HepG2 (cell line): Measurements from ENCODE around the gene KIF7. TPM values are rescaled to one million over a fixed set of nuclear protein-coding genes. Genes with fewer than 3 reads are reported as not detected.

ENCODE experiments used
- CBX1 ChIP-seq: IDR thresholded peaks from one replicate; pipeline ENCODE4 v1.6.1; 2016; ENCODE audit warnings: antibody characterized with exemption, low read depth
- HDAC1 ChIP-seq: sonication (generic); formaldehyde crosslinking; IDR thresholded peaks from 2 replicates; pipeline ENCODE4 v1.5.1; 2020; ENCODE audit warnings: mild to moderate bottlenecking, missing genetic modification reagents
- HOXA5 ChIP-seq: sonication (generic); formaldehyde crosslinking; IDR thresholded peaks from 2 replicates; pipeline ENCODE4 v1.4.0; 2020; ENCODE audit warnings: missing genetic modification reagents
- MTA1 ChIP-seq: sonication (generic); formaldehyde crosslinking; IDR thresholded peaks from 2 replicates; pipeline ENCODE4 v1.4.0; 2020; ENCODE audit warnings: missing genetic modification reagents, mild to moderate bottlenecking, borderline replicate concordance
- PRMT3 ChIP-seq: sonication (generic); formaldehyde crosslinking; IDR thresholded peaks from 2 replicates; pipeline ENCODE4 v1.8.1; 2022; ENCODE audit warnings: low read depth, mild to moderate bottlenecking, moderate library complexity, missing genetic modification reagents, borderline replicate concordance
- RAD21 ChIP-seq: fragments of 450-650 bp; formaldehyde crosslinking; IDR thresholded peaks from 2 replicates; pipeline ENCODE4 v1.5.0; 2020; ENCODE audit warnings: mild to moderate bottlenecking
- RAD51 ChIP-seq: fragments of 450-650 bp; IDR thresholded peaks from 2 replicates; pipeline ENCODE4 v1.6.1; 2016; ENCODE audit warnings: borderline replicate concordance
- TSC22D2 ChIP-seq: sonication (generic); formaldehyde crosslinking; IDR thresholded peaks from 2 replicates; pipeline ENCODE4 v1.5.1; 2020; ENCODE audit warnings: missing genetic modification reagents, mild to moderate bottlenecking, borderline replicate concordance
- ZFP1 ChIP-seq: IDR thresholded peaks from 2 replicates; pipeline ENCODE4 v1.6.1; 2016
- ZFP91 ChIP-seq: sonication (generic); formaldehyde crosslinking; IDR thresholded peaks from 2 replicates; pipeline ENCODE4 v1.9.0; 2022; ENCODE audit warnings: missing genetic modification reagents, mild to moderate bottlenecking, borderline replicate concordance
- ZNF260 ChIP-seq: sonication (generic); formaldehyde crosslinking; IDR thresholded peaks from 2 replicates; pipeline ENCODE4 v1.4.0; 2020; ENCODE audit warnings: missing genetic modification reagents, low read depth, mild to moderate bottlenecking, borderline replicate concordance
- ZNF34 ChIP-seq: sonication (generic); formaldehyde crosslinking; IDR thresholded peaks from 2 replicates; pipeline ENCODE4 v1.4.0; 2020; ENCODE audit warnings: mild to moderate bottlenecking, missing genetic modification reagents, borderline replicate concordance
- ZNF577 ChIP-seq: sonication (generic); formaldehyde crosslinking; IDR thresholded peaks from 2 replicates; pipeline ENCODE4 v1.4.0; 2020; ENCODE audit warnings: mild to moderate bottlenecking, low read depth, missing genetic modification reagents, borderline replicate concordance
- ZNF672 ChIP-seq: sonication (generic); formaldehyde crosslinking; IDR thresholded peaks from 2 replicates; pipeline ENCODE4 v1.8.1; 2022; ENCODE audit warnings: missing genetic modification reagents
- ZNF687 ChIP-seq: sonication (generic); formaldehyde crosslinking; IDR thresholded peaks from 2 replicates; pipeline ENCODE4 v1.5.1; 2020; ENCODE audit warnings: mild to moderate bottlenecking, missing genetic modification reagents, moderate library complexity
- ZNF747 ChIP-seq: sonication (generic); formaldehyde crosslinking; IDR thresholded peaks from 2 replicates; pipeline ENCODE4 v1.8.1; 2023; ENCODE audit warnings: missing genetic modification reagents, mild to moderate bottlenecking, borderline replicate concordance
- ZNF768 ChIP-seq: sonication (generic); formaldehyde crosslinking; IDR thresholded peaks from 2 replicates; pipeline ENCODE4 v1.4.0; 2020; ENCODE audit warnings: missing genetic modification reagents
- polyA plus RNA-seq, 8 experiments: library from polyadenylated mRNA; depleted of rRNA in 3 of 8; stranded (reverse) in 7 of 8; unstranded in 1 of 8; fragments of >200 nt; fragmentation: Illumina TruSeq in 4 of 8; extraction: Trizol in 4 of 8; gene quantifications; 2 replicates each; pipeline versions ENCODE4 v1.2.1 to v1.2.3, GENCODE V29; 2011 to 2016; ENCODE audit warnings: low read depth in 4 of 8, missing spikeins in 1 of 8, mixed read lengths in 1 of 8; ENCODE audit not compliant: insufficient read depth in 1 of 8
- total RNA-seq, 5 experiments: library from RNA; depleted of rRNA; stranded (reverse); fragments of >200 nt; fragmentation: Illumina TruSeq; extraction: Trizol; gene quantifications; 2 replicates each; pipeline ENCODE4 v1.2.3, GENCODE V29; 2016; ENCODE audit warnings: low read depth in 1 of 5
- TF ChIP-seq, protein P1 (sequence below): IDR thresholded peaks from 2 replicates; pipeline ENCODE4 v1.6.1; 2012; ENCODE audit warnings: inconsistent platforms
- TF ChIP-seq, protein P2 (sequence below): sonication (generic); formaldehyde crosslinking; IDR thresholded peaks from 2 replicates; pipeline ENCODE4 v1.4.0; 2020; ENCODE audit warnings: missing genetic modification reagents, low read depth, mild to moderate bottlenecking, borderline replicate concordance
- TF ChIP-seq, protein P3 (sequence below): sonication (generic); formaldehyde crosslinking; IDR thresholded peaks from 2 replicates; pipeline ENCODE4 v1.5.0; 2020; ENCODE audit warnings: mild to moderate bottlenecking, missing genetic modification reagents, moderate library complexity

Gene KIF7
- total and polyA plus RNA-seq, 2 of the 13 experiments (the other 11 are each of a cell fraction or from before 2014, with no cell fraction given): 1.5 to 6.2 TPM

DNA sequence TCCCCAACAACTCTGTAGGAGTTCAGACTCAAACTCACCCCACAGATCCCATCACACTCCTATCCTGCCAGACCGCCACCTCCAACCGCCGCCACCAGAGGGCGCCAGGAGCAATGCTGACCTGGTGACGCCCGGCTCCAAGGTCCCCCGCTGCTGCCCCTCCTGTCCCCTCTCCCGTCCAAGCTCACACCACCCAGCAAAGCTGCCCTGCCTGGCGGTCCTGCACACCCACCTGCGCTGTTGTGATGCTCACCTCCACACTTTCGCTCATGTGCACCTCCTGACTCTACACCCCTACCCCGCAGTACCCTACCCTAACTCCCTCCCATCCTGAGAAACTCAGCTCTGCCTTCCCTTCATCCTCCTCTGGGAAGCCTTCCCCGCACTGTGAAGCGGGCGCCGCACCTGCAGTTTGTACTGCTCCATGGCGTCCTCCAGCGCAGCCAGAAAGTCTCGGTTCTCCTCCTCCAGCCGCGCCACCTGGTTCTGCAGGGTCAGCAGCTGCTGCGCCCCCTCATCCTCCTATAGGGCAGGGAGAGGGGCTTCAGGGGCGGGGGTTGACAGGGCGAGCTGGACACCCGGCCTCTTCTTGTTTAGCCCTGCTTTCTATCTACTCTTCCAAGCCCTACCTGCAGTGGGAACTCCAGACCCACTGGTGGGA lies 7.9 kb downstream of the KIF7 start (continued):
- TF ChIP-seq ZNF34 (CRISPR knock-in tag) (0 out of 2 replicates have a peak, but pooled peaks have one; percentile 36), ZNF672 (CRISPR knock-in tag) (no peak), HOXA5 (CRISPR knock-in tag) (no peak), ZNF260 (CRISPR knock-in tag) (no peak), ZNF687 (CRISPR knock-in tag) (peak; percentile 59), RAD51 (no peak), MTA1 (CRISPR knock-in tag) (peak; percentile 45; the same call in 1 of the 2 replicates), PRMT3 (CRISPR knock-in tag) (no peak), ZNF577 (CRISPR knock-in tag) (no peak), CBX1 (peak; percentile 50), RAD21 (CRISPR knock-in tag) (peak; percentile 84), HDAC1 (CRISPR knock-in tag) (no peak), TSC22D2 (CRISPR knock-in tag) (no peak), ZNF768 (CRISPR knock-in tag) (peak; percentile 19; the same call in 1 of the 2 replicates), ZFP91 (CRISPR knock-in tag) (peak; percentile 43; the same call in 1 of the 2 replicates), ZNF747 (CRISPR knock-in tag) (no peak), ZFP1 (no peak)
- TF ChIP-seq, protein P1, sequence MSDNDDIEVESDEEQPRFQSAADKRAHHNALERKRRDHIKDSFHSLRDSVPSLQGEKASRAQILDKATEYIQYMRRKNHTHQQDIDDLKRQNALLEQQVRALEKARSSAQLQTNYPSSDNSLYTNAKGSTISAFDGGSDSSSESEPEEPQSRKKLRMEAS: peak; percentile 21; the same call in 1 of the 2 replicates
- TF ChIP-seq, protein P2, sequence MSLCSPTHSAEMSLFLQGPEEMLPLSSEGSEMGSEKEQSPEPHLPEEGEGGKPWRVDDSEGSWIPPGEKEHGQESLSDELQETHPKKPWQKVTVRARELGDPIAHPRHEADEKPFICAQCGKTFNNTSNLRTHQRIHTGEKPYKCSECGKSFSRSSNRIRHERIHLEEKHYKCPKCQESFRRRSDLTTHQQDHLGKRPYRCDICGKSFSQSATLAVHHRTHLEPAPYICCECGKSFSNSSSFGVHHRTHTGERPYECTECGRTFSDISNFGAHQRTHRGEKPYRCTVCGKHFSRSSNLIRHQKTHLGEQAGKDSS: 0 out of 2 replicates have a peak, but pooled peaks have one; percentile 39
- TF ChIP-seq, protein P3, sequence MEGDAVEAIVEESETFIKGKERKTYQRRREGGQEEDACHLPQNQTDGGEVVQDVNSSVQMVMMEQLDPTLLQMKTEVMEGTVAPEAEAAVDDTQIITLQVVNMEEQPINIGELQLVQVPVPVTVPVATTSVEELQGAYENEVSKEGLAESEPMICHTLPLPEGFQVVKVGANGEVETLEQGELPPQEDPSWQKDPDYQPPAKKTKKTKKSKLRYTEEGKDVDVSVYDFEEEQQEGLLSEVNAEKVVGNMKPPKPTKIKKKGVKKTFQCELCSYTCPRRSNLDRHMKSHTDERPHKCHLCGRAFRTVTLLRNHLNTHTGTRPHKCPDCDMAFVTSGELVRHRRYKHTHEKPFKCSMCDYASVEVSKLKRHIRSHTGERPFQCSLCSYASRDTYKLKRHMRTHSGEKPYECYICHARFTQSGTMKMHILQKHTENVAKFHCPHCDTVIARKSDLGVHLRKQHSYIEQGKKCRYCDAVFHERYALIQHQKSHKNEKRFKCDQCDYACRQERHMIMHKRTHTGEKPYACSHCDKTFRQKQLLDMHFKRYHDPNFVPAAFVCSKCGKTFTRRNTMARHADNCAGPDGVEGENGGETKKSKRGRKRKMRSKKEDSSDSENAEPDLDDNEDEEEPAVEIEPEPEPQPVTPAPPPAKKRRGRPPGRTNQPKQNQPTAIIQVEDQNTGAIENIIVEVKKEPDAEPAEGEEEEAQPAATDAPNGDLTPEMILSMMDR (CRISPR knock-in tag): peak; percentile 94
